HG03280 (cell line): ENCODE data around the gene GCAT.

Source experiments
- ATAC-seq: cut with Tn5 transposase; IDR thresholded peaks from one replicate; pipeline ENCODE4 v1.9.1; 2021; ENCODE audit warnings: mild to moderate bottlenecking, moderate library complexity; ENCODE audit not compliant: unreplicated experiment

The GCAT gene

DNA sequence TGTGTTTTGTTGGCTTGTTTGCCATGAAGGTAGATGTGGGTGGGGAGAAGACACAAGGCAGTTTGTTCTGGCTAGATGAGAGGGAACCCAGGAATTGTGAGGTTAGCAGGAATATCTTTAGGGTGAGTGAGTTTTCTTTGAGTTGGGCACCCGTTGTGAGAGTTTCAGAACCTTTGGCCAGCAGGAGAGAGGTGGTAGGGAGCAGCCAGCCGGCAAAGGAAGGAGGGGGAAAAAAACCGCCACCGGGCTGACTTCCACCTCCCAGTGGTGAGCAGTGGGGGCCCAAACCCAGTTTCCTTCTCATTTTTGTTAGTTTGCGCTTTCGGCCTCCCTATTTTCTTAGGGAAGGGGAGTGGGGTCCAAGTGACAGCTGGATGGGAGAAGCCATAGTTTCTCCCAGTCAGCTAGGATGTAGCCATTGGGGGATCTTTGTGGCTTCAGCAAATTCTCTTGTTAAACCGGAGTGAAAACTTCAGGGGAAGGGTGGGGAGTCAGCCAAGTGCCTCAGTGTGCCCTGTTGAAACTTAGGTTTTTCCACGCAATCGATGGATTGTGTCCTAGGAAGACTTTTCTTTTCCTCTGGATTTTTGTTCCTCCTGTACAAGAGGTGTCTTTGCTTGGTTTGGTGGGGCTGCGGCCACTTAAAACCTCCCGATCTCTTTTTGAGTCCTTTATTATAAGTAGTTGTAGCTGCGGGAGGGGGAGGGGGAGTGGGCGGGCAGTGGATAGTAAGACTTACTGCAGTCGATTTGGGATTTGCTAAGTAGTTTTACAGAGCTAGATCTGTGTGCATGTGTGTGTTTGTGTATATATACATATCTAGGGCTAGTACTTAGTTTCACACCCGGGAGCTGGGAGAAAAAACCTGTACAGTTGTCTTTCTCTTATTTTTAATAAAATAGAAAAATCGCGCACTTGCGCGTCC lies 1.1 kb upstream of the GCAT start:
- no peak for ATAC-seq

DNA sequence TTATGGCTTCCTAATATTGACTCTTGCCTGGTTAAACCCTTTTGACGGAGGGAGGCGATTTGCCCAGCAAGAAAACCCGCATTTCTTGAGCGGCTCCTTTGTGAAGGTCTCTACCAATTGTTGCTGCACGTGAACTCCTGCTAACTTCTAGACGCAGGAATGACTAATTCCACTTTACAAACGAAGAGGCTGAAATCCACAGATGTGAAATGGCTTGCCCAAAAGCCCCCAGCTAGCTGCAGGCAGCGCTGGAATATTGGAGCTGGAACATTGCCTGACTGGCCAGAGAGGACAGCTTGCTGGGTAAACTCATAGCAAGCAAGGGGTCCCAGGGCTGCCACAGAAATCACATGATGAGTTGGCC lies 542 bp downstream of the GCAT start:
- ATAC-seq: no peak

DNA sequence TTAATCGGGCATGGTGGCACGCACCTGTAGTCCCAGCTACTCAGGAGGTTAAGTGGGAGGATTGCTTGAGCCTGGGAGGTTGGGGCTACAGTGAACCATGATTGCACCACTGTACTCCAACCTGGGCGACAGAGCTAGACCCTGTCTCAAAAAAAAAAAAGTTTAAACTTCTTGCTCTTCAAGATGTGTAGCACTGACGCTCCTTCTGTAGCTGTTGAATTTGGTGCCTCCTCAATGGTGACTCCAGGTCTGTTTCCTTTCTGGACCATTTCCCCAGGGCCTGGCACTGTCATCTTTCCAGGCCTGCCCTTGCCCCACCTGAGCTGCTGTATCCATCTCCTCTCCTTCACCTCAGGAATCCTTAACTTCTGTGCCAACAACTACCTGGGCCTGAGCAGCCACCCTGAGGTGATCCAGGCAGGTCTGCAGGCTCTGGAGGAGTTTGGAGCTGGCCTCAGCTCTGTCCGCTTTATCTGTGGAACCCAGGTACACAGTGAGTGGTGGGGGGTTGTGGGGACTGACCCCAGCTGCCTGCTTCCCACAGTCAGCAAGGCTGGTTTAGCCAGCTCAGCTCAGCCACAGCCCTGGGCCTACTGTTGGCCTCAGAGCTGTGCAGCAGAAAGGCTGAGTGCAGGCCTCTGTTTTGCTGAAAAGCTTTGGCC lies 2.1 kb downstream of the GCAT start:
- ATAC-seq: no peak

DNA sequence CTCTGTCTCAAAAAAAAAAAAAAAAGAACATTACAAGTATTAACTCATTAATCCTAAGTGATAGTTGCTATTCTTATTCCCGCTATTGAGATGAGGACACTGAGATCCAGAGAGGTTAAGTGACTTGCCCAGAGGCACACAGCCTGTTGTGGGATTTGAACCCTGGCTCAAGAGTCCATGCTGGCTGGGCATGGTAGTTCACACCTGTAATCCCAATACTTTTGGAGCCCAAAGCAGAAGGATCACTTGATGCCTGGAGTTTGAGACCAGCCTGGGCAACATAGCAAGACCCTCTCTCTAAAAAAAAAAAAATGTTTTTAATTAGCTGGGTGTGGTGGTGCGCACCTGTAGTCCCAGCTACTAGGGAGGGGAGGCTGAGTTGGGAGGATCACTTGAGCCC lies 4.1 kb downstream of the GCAT start:
- ATAC-seq: no peak

DNA sequence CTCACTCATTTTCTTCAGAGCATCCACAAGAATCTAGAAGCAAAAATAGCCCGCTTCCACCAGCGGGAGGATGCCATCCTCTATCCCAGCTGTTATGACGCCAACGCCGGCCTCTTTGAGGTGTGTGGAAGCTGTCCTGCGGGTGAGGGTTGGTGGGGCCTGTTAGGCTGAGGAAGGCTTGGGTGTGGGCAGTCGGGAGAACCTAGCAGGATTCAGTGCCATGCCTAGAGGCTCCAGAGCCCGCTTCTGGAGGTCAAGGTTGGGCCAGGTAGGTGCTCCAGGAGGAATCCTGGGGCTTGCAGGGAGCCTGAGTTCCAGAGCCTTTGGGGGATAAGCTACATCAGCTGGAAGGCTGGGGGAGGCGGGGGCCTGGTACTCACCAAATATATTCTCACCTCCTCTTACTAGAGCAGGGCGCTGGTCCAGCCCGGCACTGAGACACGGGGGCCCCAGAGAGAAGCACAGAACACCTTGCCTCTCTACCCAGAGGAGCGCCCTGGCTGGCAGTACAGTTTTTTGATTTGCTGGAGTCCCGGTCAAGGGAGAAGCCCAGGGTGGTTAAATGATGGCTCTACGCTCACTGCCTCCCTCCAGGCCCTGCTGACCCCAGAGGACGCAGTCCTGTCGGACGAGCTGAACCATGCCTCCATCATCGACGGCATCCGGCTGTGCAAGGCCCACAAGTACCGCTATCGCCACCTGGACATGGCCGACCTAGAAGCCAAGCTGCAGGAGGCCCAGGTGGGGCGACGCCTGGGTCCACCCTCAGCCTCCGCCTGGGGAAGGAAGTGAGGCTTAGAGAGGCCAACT lies 5.3 kb downstream of the GCAT start:
- ATAC-seq: no peak

DNA sequence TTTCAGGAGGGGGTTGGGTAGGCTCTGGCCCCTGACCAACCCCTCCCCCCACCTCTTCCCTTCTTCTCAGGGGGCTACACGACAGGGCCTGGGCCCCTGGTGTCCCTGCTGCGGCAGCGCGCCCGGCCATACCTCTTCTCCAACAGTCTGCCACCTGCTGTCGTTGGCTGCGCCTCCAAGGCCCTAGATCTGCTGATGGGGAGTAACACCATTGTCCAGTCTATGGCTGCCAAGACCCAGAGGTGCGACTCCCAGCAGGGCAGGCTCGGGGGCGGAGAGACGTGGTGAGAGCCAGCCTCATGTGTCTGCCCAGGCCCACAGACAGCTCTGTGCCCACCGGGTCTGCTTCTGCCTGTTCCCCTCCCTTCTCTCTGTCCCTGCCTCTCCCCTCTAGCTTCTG lies 7.9 kb downstream of the GCAT start:
- ATAC-seq: no peak

DNA sequence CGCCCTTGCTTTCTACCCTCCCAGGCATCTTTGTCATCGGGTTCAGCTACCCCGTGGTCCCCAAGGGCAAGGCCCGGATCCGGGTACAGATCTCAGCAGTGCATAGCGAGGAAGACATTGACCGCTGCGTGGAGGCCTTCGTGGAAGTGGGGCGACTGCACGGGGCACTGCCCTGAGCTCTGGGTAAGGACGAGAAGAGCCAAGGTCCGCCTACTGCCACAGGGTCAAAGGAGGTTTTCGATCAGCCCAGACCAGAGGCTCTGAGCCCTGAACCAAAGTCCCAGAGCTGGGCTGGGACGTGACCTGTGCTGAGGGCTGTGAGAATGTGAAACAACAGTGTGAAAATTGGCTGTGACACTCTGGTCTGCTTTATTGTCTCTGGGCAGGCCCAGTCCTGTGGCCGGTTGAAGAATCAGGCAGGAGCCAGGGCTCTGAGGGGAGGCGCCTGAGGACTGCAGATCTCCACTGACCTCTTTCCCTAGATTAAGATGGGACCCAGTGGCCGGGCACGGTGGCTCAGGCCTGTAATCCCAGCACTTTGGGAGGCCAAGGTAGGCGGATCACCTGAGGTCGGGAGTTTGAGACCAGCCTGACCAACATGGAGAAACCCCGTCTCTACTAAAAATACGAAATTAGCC lies 8.9 kb downstream of the GCAT start:
- ATAC-seq: no peak

DNA sequence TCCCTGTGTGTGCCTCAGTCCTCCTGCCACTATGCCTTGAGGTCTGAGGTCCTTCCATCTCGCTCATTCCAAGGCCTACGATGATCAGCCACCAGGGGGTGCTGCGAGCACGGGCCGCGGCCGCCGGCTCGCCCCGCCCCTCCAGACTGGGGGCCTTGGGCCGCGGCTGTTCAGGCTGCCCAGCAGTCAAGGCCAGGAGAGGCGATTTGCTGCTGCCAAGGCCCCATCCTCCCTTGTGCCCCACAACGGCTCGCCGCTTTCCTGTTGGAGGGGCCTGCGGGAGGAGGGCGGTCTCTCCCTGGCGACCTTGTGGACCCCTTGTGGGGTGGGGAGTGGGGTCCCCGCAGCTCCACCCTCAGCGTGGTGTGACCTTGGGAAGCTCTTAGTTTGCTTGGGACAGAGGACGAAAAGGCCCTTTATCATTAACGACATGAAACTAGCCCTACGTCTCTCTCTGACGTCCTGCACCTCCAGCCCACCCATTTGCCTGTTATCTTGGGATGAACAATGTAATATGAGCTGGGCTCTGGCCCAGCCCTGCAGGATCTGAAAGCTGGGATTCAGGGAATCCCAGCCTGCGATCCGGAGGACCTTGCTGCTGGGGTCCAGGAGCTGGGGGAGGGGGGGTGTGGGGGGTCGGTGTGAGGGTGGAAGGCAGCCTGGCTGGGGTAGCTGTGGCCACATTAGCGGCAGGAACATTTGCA lies 10.1 kb downstream of the GCAT start:
- peak; percentile 66 for ATAC-seq

DNA sequence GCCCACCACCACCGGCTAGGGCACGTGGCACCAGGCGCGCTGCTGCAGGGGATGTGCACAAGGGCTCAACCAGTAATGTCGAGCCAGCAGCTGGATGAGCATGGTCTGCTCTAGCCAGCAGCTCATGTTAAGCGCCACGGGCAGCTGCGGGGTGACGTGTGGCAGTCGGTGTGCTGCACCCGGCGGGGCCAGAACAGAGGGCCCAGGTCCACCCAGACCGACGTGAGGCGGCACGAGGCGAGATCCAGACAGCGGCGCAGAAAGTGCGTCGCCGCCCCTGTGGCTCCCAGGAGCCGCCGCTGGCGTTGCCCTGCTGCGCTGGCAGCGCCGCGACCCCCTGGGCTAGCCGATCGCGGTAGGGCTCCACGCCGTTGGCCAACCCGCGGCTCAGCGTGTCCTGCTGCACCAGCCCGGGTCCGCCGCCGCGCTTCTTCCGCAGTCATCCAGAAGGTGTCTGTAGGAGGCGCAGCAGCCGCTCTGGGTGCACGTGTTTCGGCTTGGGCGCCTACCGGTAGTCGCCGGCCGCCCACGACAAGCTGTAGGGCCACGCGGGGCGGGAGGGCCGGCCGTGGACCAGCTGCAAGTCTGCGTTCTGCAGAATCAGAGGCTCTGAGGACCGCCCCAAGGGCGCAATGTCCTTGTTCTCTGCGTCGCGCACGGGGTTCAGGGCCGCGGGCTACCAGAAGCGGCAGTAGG lies 10.8 kb downstream of the GCAT start:
- peak; percentile 48 for ATAC-seq

DNA sequence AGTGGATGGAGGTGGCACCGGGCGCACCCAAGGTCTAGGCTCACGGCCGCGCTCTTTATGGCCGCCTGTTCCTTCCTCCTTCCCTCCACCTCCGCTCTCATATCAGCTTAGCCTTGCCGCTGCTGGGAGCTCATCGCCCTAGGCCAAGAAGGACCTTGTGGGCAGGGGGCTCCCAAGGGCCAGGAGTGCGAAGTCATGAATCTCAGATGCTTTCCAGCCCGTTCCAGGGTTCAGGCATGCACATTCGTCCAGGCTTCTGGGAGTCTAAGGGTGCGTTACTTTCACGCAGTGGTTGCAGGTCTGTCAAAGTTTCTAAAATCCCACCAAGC lies 11.3 kb downstream of the GCAT start:
- ATAC-seq: no peak

DNA sequence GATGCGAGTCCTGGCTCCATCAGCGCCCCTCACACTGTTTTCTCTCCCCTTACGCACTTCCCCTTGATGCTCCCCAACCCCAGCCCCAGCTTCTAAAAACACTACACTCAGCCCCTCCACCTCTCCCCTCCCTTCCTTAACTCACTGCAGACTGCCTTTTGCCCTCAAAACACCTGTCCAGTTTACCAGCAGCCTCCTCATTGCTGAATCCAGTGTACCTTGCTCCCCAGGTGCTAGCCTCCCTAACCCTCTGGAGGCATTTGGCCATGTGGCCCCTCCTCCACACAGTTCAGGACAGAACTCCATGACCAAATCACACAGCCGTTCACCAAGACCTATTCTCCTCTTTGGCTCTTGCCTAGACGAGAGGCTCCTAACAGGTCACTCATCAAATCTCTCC lies 12.6 kb downstream of the GCAT start:
- no peak for ATAC-seq

DNA sequence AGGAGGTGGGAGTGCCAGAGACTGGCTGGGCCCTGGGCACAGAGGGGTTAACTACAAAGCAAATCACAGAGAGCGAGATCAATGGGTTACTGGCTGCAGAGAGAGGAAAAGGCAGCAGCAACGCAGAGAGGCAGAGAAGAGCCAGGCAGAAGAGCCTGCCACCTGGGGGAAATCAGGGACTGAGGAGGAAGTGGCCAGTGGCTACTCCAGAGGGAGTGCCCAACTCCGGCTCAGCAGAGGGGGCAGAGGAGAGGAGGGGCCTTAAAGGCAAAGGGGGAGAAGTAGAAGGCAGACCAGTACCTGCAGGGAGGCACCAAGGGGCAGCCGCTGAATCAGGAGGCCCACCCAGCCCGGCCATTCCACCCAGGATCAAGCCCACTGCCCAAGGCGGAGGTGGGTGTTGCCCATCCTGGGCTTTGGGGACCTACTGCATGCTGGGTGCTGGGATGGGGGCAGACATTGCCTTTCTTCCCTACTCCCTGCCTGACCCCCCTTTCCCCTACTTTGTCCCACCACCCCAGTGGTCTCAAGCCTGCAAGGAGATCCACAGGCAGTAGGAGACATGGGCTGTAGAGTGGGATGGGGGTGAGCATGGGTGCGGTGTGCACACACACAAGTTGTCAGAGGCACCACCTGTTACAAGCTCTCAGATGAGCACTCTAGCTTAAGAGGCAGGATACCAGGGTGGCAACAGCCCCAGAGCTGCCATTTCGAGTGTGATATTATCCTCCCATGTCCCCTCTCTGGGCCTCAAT lies 14.5 kb downstream of the GCAT start:
- no peak for ATAC-seq

DNA sequence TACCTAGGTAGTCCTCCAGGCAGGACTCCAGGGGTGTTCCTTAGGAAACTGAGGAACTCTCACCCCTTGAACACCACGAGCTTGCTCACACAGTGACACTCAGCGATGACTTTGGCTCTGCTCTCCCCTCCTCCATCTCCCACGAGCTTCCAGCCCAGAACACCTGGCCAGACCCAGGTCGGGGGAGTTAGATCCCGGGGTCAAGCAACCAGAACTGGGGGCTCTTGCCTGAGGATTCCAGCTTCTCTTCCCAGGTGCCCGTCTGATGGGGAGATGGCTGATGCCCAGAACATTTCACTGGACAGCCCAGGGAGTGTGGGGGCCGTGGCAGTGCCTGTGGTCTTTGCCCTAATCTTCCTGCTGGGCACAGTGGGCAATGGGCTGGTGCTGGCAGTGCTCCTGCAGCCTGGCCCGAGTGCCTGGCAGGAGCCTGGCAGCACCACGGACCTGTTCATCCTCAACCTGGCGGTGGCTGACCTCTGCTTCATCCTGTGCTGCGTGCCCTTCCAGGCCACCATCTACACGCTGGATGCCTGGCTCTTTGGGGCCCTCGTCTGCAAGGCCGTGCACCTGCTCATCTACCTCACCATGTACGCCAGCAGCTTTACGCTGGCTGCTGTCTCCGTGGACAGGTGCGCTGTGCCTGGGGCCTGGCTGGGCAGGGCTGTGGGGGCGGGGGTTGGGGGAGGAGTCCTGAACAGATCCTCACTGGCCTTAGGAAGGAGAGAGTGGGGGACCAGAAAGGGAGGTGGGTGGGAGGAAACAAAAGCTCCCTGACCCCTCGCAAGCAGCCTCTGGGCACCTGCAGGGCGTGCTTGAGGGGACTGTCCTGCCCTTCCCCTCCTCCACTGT lies 15.6 kb downstream of the GCAT start, which contains the start of gene GALR3:
Gene GALR3 (plus strand): TSS at position 249 of the 852 bp plus-strand sequence. CDS start 25 bp downstream, at position 274.
- no peak for ATAC-seq

DNA sequence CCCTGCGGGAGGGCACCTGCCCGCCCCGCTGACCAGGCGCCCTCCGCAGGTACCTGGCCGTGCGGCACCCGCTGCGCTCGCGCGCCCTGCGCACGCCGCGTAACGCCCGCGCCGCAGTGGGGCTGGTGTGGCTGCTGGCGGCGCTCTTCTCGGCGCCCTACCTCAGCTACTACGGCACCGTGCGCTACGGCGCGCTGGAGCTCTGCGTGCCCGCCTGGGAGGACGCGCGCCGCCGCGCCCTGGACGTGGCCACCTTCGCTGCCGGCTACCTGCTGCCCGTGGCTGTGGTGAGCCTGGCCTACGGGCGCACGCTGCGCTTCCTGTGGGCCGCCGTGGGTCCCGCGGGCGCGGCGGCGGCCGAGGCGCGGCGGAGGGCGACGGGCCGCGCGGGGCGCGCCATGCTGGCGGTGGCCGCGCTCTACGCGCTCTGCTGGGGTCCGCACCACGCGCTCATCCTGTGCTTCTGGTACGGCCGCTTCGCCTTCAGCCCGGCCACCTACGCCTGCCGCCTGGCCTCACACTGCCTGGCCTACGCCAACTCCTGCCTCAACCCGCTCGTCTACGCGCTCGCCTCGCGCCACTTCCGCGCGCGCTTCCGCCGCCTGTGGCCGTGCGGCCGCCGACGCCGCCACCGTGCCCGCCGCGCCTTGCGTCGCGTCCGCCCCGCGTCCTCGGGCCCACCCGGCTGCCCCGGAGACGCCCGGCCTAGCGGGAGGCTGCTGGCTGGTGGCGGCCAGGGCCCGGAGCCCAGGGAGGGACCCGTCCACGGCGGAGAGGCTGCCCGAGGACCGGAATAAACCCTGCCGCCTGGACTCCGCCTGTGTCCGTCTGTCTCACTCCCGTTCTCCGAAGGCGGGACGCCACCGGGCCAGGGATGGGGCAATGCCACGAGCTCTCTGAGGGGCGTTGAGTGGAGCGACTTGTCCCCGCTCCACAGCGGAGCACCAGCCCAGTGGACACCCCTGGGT lies 17.2 kb downstream of the GCAT start:
- ATAC-seq: no peak

DNA sequence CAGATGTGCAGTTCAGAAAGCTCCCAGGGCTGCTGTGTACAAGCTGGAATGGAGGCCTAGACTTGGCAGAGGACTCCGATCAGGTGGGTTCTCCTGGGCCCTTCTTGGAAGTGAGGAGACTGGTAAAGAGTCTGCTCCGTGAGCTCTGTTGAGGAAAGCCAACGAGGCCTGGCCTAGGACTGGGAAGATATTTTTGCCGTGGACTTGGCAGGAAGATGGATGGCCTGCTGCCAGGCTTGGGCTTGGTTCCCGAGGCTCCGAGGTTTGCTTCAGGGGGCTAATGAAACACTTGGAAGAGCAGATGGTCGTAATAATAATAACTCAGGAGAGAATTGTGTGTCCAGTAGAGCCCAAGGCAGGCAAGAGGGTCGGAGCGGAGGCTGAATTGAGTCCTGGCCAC lies 19.3 kb downstream of the GCAT start:
- ATAC-seq: no peak

DNA sequence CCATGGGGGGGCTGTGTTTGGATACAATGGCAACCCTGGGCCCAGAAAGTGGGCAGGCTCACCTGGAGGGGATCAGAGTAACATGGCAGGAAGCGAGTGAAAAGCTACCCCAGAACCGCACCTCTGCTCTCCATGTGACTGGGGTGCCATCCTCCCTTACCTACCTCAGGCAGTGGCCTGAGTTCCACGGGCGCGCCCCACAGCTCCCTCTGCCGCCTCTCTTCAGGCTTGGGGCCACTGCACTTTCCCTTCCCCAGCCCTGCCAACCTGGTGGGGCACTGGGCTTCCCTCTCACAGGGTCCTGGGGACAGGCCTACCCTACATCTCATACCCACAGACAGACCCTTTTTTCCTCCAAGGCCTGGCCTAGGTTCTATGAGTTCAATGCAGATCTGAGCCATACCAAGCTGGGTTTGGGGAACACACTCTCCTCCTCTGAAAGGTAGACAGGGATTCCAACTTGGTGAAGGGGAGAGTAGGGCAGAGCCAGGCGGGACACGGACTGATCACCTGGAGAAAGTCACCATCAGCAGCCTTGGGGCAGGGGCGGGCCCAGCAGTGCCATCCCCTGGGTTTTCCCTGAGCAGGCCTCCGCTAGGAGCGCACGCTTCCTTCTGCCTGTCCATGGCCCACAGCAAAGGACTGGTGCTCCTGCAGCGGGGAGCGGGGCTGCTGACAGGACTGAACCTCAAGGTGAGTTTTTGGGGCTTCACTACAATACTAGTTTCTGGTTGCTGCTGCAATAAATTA lies 22.5 kb downstream of the GCAT start:
- ATAC-seq: no peak
